ENCODE data around the gene SNX10. TPM values are rescaled to one million over a fixed set of nuclear protein-coding genes. Genes with fewer than 3 reads are reported as not detected.

The SNX10 gene
- total RNA-seq, 1 donor from 2014 or later: 1.2 TPM

GRCh38 chr7:26328498-26329390 lies 37.1 kb downstream of the SNX10 start:
- no peak for ATAC-seq (ENCODE audit: poor library complexity)
- intact Hi-C loops (cut with DNase I): no loop called here
- DNase-seq: no peak

GRCh38 chr7:26329520-26330255 lies 38.0 kb downstream of the SNX10 start:
- peak; percentile 63 for DNase-seq
- peak; percentile 57 for ATAC-seq (ENCODE audit: poor library complexity)
- intact Hi-C loops (cut with DNase I): no loop called here

GRCh38 chr7:26331113-26331512 lies 39.5 kb downstream of the SNX10 start:
- intact Hi-C loops (cut with DNase I): no loop called here
- DNase-seq (no peak), ATAC-seq (ENCODE audit: poor library complexity) (no peak)

DNA sequence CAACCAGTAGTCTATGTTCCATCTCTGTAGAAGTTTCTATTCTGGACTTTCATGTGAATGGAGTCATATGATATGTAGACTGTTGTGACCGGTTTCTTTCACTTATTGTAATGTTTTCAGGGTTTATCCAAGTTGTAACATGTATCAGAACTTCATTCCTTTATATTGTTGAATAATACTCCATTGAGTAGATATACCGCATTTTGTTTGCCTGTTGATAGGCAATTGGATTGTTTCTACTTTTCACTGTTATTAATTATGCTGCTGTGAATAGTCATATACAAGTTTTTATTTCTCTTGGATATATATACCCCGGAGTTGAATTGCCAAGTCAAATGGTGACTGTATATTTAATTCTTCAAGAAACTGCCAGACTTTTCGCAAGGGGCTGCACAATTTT lies 40.1 kb downstream of the SNX10 start:
- intact Hi-C loops (cut with DNase I): no loop called here
- no peak for ATAC-seq (ENCODE audit: poor library complexity)
- no peak for DNase-seq

DNA sequence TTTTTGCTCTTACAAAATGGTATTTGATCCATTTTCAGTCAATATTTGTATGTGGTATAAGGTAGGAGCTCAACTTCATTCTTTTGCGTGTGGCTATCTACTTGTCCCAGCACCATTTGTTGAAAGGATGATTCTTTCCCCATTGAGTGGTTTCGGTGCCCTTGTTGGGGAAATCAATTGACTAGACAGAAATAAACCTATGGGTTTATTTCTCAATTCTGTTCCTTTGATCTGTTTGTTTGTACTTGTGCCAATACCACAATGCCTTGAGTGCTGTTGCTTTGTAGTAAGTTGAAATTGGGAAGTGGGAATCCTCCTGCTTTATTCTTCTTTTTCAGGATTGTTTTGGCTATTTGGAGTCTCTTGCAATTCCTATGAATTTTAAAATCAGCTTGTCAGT lies 41.0 kb downstream of the SNX10 start:
- ATAC-seq (ENCODE audit: poor library complexity) (no peak), DNase-seq (no peak)
- intact Hi-C loops (cut with DNase I): no loop called here

DNA sequence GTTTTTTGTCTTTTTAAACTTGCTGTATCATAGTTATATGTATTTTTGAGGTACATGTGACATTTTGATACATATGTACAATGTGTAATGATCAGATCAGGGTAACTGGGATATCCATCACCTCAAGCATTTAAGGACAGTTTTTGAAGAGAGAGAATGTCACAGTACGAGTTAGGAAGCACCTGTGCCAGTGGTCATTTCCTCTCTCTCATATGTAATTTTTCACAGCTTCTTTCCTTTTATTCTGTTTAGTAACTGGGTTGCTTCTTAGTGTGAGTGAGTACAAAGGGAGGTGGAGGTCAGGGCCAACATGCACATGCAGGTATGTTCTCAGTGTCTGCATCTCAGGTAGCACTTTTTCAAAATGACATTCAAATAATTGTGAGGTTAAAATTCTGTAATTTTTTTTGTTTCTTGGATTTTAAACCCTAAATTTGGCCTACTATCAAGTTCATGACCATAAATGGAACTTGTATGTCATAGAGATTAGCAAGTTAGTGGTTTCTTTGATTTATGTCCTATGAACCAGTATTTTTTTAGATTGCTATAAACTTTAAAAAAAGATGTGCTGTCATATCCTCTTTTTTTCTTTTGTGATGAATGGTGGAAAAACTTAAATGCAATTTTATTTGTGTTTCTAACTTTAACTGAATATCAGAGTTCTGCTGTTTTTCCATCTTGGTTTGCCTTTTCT lies 42.7 kb downstream of the SNX10 start:
- no peak for DNase-seq
- ATAC-seq (ENCODE audit: poor library complexity): no peak
- intact Hi-C loops (cut with DNase I): no loop called here

DNA sequence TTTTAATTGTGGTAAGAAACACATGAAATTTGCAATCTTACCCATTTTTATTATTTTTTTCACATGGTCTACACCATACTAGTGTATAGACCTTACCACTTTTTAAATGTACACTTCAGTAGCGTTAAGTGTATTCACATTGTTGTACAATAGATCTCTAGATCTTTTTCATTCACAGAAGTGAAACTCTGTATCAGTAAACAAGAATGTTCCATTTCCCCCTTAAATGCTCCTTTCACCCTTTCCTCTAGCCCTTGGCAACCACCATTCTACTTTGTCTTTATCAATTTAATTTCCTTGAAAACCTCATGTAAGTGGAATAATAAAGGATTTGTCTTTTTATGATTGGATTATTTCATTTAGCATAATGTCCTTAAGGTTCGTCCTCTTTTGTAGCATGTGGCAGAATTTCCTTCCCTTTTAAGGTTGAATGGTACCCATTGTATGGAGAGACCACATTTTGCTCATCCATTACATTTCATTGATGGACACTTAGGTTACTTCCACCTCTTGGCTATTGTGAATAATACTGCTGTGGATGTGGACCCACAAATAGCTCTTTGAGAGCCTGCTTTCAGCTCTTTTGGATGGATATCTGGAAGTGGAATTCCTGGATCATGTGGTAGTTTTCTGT lies 45.7 kb downstream of the SNX10 start:
- no peak for DNase-seq
- intact Hi-C loops (cut with DNase I): no loop called here

DNA sequence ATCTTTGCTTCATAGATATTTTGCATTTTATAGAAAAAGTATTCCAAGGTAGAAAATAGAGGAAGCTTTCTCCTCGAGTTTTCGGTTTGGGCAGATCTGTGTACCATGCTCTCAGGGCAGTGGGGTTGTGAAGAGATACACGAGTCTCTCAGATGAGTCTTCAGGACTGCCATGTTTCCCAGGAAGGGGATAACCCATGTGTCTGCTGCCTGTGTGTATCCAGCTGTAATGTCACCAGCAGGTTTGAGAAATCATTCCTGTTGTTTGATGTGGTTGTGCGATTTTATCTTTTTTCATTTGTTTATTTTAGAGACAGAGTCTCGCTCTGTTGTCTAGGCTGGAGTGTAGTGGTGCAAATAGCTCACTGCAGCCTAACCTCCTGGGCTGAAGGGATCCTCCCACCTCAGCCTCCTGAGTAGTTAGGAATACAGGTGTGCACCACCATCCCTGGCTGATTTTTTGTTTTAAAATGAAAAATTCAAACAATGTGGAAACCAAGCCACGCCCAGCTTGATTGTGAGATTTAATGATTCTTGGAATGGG lies 48.9 kb downstream of the SNX10 start:
- intact Hi-C loops (cut with DNase I): no loop called here
- ATAC-seq (ENCODE audit: poor library complexity) (no peak), DNase-seq (no peak)

More for the DNA sequence above, 45.7 kb downstream of the SNX10 start:
- ATAC-seq (ENCODE audit: poor library complexity): no peak

DNA sequence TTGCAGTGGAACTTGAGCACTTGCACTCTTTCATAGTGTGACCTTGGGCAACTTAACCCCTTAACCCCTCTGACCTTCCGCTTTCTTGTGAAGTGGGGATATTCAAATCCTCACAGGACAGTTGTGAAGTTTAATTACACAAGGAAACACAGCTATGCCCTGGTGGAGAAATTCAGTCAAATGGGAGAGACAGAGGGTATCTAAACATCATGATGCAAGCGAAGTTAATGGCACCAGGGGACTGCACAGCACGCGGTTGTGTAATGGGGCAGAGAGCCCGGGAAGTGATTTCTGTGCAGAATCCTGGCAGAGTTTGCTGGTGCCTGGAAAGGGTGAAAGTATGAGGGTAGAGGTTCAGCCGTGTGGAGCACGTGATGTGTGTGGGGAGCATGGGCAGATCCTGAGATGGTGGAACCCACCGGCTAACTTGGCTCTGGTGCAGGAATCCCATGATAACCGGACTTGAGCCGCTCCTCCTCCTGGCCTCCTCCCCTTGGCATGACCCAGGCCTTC lies 51.7 kb downstream of the SNX10 start:
- ATAC-seq (ENCODE audit: poor library complexity) (no peak), DNase-seq (no peak)
- intact Hi-C loops (cut with DNase I): no loop called here

DNA sequence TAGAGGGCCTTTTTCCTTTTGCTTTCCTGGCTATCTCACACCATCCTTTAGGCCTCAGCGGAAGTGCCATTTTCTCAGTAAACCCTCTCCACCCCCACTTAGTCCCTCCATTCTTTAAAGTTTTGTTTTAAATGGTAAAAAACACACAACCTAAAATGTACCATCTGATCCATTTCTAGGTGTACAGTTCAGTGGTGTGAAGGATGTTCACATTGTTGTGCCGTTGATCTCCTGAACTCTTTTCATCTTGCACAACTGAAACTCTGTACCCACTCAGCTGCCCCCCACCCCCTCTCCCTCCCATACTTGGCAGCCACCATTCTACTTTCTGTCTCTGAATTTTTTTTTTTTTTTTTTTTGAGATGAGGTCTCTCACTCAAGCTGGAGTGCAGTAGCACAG lies 52.2 kb downstream of the SNX10 start:
- ATAC-seq (ENCODE audit: poor library complexity) (no peak), DNase-seq (no peak)
- intact Hi-C loops (cut with DNase I): no loop called here

DNA sequence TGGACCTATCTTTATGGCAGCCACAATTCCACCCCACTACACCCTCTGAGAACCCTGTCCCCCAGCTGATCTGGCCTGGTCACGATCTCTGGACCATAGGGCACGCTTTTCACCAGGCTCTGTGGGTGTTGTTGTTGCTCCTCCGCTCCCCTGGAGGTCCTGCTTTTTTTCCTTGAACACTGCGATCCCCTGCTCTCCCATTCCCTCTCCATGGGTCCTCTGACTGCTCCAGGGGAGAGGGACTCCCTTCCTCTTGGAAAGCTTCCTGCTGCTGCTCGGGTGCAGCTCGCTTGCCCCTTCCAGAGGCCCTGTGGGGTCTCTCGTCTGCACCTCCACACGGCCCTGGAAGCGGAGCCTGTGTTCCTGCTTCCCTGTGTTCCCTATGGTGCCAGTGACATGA lies 53.5 kb downstream of the SNX10 start:
- no peak for ATAC-seq (ENCODE audit: poor library complexity)
- intact Hi-C loops (cut with DNase I): no loop called here
- DNase-seq: no peak

DNA sequence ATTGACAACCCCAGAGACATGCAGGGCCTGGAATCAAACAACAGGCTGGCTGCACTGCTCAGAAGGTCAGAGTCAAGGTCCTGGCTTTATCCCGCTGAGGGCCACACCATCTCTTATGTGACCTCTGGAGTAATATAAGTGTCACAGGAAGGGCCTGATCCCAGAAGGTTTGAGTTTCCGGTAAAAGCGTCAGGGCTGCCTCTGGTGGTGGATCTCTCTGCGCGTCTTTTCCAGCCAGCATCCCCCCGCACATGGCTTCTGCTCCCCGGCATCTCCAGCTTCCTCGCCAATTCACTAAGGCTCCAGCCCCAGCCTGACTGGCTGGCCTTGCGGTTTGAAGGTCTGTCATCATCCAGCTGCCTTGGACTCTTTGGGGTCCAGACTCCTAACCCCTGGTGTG lies 54.2 kb downstream of the SNX10 start:
- DNase-seq (no peak), ATAC-seq (ENCODE audit: poor library complexity) (no peak)
- intact Hi-C loops (cut with DNase I): no loop called here

DNA sequence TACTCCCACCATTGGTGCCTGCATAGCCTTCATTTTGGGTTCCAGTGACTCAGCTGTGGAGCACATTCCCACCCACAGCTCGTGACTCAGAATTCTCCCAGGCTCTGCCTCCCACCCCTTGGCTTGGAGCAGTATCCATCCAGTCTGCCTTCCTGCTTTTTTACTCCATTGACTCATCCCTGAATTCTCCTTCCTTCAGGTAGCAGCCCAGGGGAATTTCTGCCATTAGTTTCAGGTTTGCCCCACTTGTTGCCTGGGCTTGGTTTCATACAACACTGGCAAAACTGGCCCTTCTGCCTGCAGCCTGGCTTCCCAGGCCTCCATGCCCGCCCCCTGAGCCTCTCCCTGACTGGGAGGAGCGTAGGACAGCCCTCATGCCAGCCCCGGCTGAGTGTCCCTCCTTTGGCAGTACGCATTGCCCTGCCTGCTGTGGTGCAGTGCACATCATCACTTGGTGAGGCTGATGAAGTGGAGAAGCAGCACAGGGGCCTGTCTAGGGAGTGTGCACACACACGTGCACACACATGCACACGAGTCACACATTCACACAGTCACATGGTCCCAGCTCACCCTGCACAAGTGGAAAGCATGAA lies 55.0 kb downstream of the SNX10 start:
- intact Hi-C loops (cut with DNase I): no loop called here
- DNase-seq (no peak), ATAC-seq (ENCODE audit: poor library complexity) (no peak)

DNA sequence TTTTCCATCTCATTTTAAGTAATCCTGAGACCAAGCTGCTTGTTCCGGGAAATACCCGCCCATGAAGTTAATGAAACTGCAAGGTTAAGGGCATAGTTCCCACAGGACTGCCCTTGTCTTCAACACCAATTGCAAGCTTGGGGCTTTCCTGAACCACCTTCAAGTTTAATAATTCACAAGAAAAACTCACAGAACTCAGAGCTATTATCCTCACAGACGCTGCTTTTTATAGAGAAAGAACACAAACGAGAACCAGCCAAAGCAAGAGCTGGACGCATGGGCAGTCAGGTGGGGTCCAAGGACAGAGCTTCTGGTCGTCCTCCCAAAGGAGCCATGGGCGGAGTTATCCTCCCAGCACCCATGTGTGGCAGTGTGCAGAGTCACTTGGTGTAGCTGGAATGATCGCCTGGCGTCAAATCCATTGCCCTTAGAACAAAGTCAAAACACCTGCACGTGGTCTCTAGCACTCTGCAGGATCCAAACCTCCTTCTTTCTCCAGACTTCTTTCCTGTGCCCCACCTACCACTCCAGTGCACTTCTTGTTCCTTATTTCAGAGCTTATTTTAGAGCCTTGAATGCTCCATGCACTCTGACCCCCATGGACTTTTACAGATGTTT lies 56.7 kb downstream of the SNX10 start:
- ATAC-seq (ENCODE audit: poor library complexity): peak; percentile 27
- intact Hi-C loops (cut with DNase I): no loop called here
- DNase-seq: no peak

GRCh38 chr7:26349005-26349915 lies 57.6 kb downstream of the SNX10 start:
- no peak for ATAC-seq (ENCODE audit: poor library complexity)
- intact Hi-C loops (cut with DNase I): no loop called here
- no peak for DNase-seq

DNA sequence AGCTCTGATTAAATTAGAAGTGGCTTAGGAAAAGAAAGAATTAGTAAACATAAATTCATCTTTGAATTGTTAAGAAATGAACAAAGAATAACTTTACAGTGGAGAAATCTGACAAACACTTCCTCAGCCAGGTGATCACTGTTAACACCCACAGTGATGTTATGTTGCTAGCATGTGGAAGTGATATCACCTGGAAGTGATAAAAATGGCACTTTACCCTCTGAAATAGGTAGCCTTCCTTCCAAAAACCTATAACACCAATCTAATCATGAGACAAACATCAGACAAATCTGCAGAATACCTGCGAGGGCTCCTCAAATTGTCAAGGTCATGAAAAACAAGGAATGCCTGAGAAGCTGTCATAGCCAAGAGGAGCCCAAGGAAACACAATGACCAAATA lies 59.5 kb downstream of the SNX10 start:
- no peak for ATAC-seq (ENCODE audit: poor library complexity)
- intact Hi-C loops (cut with DNase I): no loop called here
- DNase-seq: no peak

DNA sequence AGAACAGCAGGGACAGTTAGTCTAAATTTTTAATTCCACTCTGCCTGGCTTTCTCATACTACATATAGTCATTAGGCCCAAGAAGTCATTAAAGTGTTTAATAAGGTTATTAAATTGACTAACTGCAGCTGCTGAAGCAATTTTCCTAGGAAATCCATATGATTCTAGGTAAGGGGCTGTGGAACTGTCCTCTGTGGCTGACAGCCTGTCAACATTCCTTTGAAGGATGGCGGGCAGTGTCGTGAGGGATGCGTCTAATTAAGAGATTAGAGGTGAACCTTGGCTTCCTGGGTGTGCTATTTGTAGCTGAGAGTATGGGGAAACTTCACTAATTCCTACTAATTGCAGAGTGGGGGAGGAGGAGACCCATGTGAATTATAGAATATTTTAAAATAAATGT lies 64.6 kb downstream of the SNX10 start:
- intact Hi-C loops (cut with DNase I): no loop called here
- DNase-seq (no peak), ATAC-seq (ENCODE audit: poor library complexity) (no peak)

All from Right ventricle myocardium superior (tissue), 1 donor.